ENCODE results near the gene CAP2. TPM values are rescaled to one million over a fixed set of nuclear protein-coding genes. Genes with fewer than 3 reads are reported as not detected.

Gene CAP2
- total and polyA plus RNA-seq, 8 donors = 6.5 to 10.6 (median 8.0) TPM

DNA sequence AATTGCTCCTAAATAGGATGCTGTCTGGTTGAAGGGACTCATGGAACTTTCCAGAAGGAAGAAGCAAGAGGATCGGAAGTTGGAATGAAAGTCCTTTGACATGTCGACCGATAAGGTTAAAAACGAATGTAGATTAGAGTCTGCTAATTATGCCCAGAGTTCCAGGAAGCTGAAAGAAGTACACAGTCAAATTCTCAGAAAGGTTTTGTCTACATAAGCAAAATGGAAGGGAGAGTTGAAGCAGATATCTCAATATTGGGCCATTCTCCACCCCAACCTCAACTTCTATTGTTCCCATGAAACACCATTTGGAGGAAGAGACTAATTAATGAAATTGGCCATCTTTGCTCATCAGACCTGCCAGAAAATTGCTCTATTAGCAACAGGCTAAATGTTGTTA, 64.0 kb downstream of the CAP2 start:
- ATAC-seq (no peak), DNase-seq (no peak)
- H3K9me3 ChIP-seq = no peaks in the 10 kb centered on the region
- H3K36me3 ChIP-seq = no peaks in the 10 kb centered on the region
- TF ChIP-seq, protein P1, sequence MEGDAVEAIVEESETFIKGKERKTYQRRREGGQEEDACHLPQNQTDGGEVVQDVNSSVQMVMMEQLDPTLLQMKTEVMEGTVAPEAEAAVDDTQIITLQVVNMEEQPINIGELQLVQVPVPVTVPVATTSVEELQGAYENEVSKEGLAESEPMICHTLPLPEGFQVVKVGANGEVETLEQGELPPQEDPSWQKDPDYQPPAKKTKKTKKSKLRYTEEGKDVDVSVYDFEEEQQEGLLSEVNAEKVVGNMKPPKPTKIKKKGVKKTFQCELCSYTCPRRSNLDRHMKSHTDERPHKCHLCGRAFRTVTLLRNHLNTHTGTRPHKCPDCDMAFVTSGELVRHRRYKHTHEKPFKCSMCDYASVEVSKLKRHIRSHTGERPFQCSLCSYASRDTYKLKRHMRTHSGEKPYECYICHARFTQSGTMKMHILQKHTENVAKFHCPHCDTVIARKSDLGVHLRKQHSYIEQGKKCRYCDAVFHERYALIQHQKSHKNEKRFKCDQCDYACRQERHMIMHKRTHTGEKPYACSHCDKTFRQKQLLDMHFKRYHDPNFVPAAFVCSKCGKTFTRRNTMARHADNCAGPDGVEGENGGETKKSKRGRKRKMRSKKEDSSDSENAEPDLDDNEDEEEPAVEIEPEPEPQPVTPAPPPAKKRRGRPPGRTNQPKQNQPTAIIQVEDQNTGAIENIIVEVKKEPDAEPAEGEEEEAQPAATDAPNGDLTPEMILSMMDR (IDR thresholded peaks at IDR 0.05) = no peak
- no peaks in the 10 kb centered on the region for H3K27me3 ChIP-seq
- H3K4me3 ChIP-seq = no peak overlapping the region
- no peaks in the 10 kb centered on the region for H3K4me1 ChIP-seq
- no peak overlapping the region for H3K27ac ChIP-seq
- intact Hi-C loops (cut with DNase I) = no loop called here

DNA sequence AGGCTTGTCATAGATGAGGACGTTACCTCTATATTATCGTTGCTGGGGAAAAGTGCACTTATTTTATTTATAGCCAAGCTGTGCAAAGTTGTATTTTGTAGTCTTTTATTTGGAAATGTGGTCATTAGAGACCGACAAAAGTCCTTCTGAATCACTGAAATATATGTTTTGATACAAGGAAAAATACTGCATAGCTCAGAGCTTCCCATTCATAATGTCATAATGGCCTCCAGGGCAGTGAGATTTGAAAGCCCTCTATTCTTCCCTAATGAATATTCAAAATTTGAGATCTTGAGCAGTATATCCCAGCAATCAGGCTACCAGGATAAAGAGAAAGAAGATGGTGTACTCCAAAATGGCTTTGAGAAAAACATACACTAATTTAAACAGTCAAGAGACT, 64.6 kb downstream of the CAP2 start:
- Histone ChIP-seq H3K4me1 (no peaks in the 10 kb centered on the region), H3K36me3 (no peaks in the 10 kb centered on the region), H3K9me3 (no peaks in the 10 kb centered on the region), H3K27ac (no peak overlapping the region), H3K27me3 (no peaks in the 10 kb centered on the region), H3K4me3 (no peak overlapping the region)
- TF ChIP-seq, protein P1 (IDR thresholded peaks at IDR 0.05) = no peak
- ATAC-seq (no peak), DNase-seq (no peak)
- intact Hi-C loops (cut with DNase I) = no loop called here

DNA sequence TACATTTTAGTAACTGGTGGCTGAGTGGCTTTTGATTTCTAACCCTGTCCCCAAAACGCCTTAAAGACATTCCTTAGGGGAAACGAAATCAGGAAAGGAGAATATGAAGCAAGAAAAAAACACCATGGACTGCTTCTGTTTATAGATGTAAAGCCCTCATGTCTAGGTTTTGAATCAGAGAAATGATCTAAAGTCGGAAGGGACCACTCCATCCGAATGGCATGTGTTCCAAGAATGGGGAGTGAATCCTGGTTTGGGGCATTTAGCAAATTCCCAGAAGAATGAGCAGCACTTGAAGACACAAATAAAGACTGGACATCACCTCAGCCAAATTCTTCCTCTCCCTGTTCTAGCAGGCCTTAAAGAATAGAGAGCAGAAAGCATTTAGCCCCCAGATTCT, 65.6 kb downstream of the CAP2 start:
- intact Hi-C loops (cut with DNase I) = no loop called here
- H3K36me3 ChIP-seq = no peaks in the 10 kb centered on the region
- H3K4me1 ChIP-seq = no peaks in the 10 kb centered on the region
- H3K27me3 ChIP-seq = no peaks in the 10 kb centered on the region
- no peak overlapping the region for H3K27ac ChIP-seq
- H3K9me3 ChIP-seq = no peaks in the 10 kb centered on the region
- DNase-seq (no peak), ATAC-seq (no peak)
- no peak overlapping the region for H3K4me3 ChIP-seq
- TF ChIP-seq, protein P1 (IDR thresholded peaks at IDR 0.05) = no peak

DNA sequence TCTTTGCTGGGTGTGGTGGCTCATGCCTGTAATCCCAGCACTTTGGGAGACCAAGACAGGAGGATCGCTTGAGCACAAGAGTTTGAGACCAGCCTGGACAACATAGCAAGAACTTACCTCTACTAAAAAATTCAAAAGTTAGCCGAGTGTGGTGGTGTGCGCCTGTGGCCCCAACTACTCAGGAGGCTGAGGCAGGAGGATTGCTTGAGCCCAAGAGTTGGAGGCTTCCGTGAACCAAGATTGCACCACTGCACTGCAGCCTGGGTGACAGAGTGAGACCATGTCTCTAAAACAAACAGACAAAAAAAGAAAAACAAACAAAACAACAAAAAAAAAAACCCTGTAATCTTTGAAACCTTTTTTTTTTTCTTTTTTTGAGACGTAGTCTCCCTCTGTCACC, 67.5 kb downstream of the CAP2 start:
- H3K36me3 ChIP-seq = no peaks in the 10 kb centered on the region
- DNase-seq = no peak
- ATAC-seq = no peak
- H3K27me3 ChIP-seq = no peaks in the 10 kb centered on the region
- no peaks in the 10 kb centered on the region for H3K4me1 ChIP-seq
- intact Hi-C loops (cut with DNase I) = no loop called here
- TF ChIP-seq, protein P1 (IDR thresholded peaks at IDR 0.05) = no peak
- no peak overlapping the region for H3K27ac ChIP-seq
- H3K9me3 ChIP-seq = no peaks in the 10 kb centered on the region
- no peak overlapping the region for H3K4me3 ChIP-seq

DNA sequence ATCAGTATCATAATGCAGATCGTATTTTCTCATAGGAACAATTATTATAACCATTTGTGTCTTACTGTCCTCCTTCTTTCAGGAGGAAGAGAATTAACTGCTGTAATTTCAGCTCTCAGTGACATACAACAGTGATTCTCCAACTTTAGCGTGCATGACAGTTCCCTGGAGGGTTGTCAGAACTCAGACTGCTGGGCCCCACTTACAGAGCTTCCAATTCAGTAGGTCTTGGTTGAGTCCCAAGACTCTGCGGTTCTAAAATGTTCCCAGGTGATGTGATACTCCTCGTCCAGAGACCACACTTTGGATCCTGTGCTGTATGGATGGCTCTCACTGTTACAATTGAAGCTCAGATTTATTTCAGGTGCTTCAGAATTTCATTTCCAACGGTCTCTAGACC, 72.8 kb downstream of the CAP2 start:
- DNase-seq (no peak), ATAC-seq (no peak)
- no peak overlapping the region for H3K27ac ChIP-seq
- no peaks in the 10 kb centered on the region for H3K36me3 ChIP-seq
- H3K9me3 ChIP-seq = no peaks in the 10 kb centered on the region
- intact Hi-C loops (cut with DNase I) = no loop called here
- H3K4me1 ChIP-seq = peaks cover 0 to 7% of the 10 kb centered on the region in 2 donors
- TF ChIP-seq, protein P1 (IDR thresholded peaks at IDR 0.05) = no peak
- no peak overlapping the region for H3K4me3 ChIP-seq
- H3K27me3 ChIP-seq = no peaks in the 10 kb centered on the region
